IMR-90 (cell line): ENCODE data around the gene AKAP13. TPM values are rescaled to one million over a fixed set of nuclear protein-coding genes. Genes with fewer than 3 reads are reported as not detected.

Source experiments
- ATAC-seq: fragments of 200-7000 bp; cut with Tn5 transposase; 2 replicates; pipeline ENCODE4 v1.9.1; 2020; ENCODE audit warnings: low read depth, mild to moderate bottlenecking, moderate library complexity
- BruUV-seq: library from RNA; stranded (reverse); fragments of 400-500 nt; replicated peaks from 2 replicates; lab custom pipeline; 2021; lab: Mats Ljungman, UMichigan
- CTCF ChIA-PET: fragments of 300-600 bp; formaldehyde crosslinking; extraction: SDS; loops from one replicate; lab custom pipeline; 2021; ENCODE audit warnings: antibody characterized with exemption; lab: Yijun Ruan, JAX
- POLR2A ChIA-PET: fragments of 300-600 bp; sonication (Branson Sonifier 250); formaldehyde crosslinking; loops from one replicate; lab custom pipeline; 2022; ENCODE audit warnings: antibody characterized with exemption; ENCODE audit not compliant: unreplicated experiment; lab: Charles Lee
- DNase-seq: peaks from one replicate; pipeline ENCODE4 v3.0.0; 2013
- H2AFZ ChIP-seq: replicated peaks from 2 replicates; pipeline ENCODE3; 2013; ENCODE audit warnings: low read length, mild to moderate bottlenecking; ENCODE audit not compliant: poor library complexity
- H2AK5ac ChIP-seq: 2 replicates; pipeline ENCODE4 v1.6.1; 2013; ENCODE audit warnings: low read depth, low read length, inconsistent platforms
- H2AK9ac ChIP-seq: replicated peaks from 2 replicates; pipeline ENCODE3; 2013; ENCODE audit warnings: mild to moderate bottlenecking, low read depth, low read length, moderate library complexity; ENCODE audit not compliant: poor library complexity
- H2BK120ac ChIP-seq: 2 replicates; pipeline ENCODE4 v1.6.1; 2013; ENCODE audit warnings: low read depth, low read length, inconsistent platforms
- H2BK15ac ChIP-seq: 3 replicates; pipeline ENCODE4 v1.6.1; 2013; ENCODE audit warnings: low read depth, low read length, inconsistent platforms
- H2BK20ac ChIP-seq: 2 replicates; pipeline ENCODE4 v1.6.1; 2013; ENCODE audit warnings: low read depth, mild to moderate bottlenecking, inconsistent platforms, low read length, moderate library complexity
- H2BK5ac ChIP-seq: 2 replicates; pipeline ENCODE4 v1.6.1; 2013; ENCODE audit warnings: mild to moderate bottlenecking, low read depth, low read length, inconsistent platforms; ENCODE audit not compliant: poor library complexity, severe bottlenecking
- H3K14ac ChIP-seq: replicated peaks from 2 replicates; pipeline ENCODE4 v1.6.1; 2013; ENCODE audit warnings: low read depth, low read length, inconsistent platforms
- H3K18ac ChIP-seq: 2 replicates; pipeline ENCODE4 v1.6.1; 2013; ENCODE audit warnings: low read depth, low read length, control low read depth
- H3K23ac ChIP-seq: 2 replicates; pipeline ENCODE4 v1.6.1; 2013; ENCODE audit warnings: low read depth, low read length, inconsistent platforms
- H3K27ac ChIP-seq: 2 replicates; pipeline ENCODE4 v1.5.1; 2013; ENCODE audit warnings: mild to moderate bottlenecking, control low read depth, low read length; ENCODE audit not compliant: insufficient read depth
- H3K27me3 ChIP-seq: 2 replicates; pipeline ENCODE4 v1.6.1; 2013; ENCODE audit warnings: low read length; ENCODE audit not compliant: control insufficient read depth, insufficient read depth
- H3K36me3 ChIP-seq: 2 replicates; pipeline ENCODE4 v1.6.1; 2013; ENCODE audit warnings: low read length, mixed read lengths; ENCODE audit not compliant: control insufficient read depth, insufficient read depth
- H3K4ac ChIP-seq: 2 replicates; pipeline ENCODE4 v1.6.1; 2013; ENCODE audit warnings: low read depth, low read length, inconsistent platforms
- H3K4me1 ChIP-seq: 2 replicates; pipeline ENCODE4 v1.6.1; 2013; ENCODE audit warnings: low read length, mixed read lengths; ENCODE audit not compliant: control insufficient read depth, insufficient read depth
- H3K4me2 ChIP-seq: 2 replicates; pipeline ENCODE4 v1.6.1; 2013; ENCODE audit warnings: low read depth, mild to moderate bottlenecking, control low read depth, low read length, moderate library complexity
- H3K4me3 ChIP-seq: 2 replicates; pipeline ENCODE4 v1.5.1; 2013; ENCODE audit warnings: low read depth, mild to moderate bottlenecking, control low read depth, low read length, moderate library complexity; ENCODE audit not compliant: insufficient read depth
- H3K56ac ChIP-seq: 2 replicates; pipeline ENCODE4 v1.6.1; 2013; ENCODE audit warnings: low read length, inconsistent platforms; ENCODE audit not compliant: insufficient read depth; ENCODE audit errors: extremely low read depth
- H3K79me1 ChIP-seq, 2 experiments: 2 replicates each; pipeline ENCODE4 v1.6.1; 2013; ENCODE audit warnings: low read length in 2 of 2, inconsistent platforms in 1 of 2, low read depth in 1 of 2
- H3K9ac ChIP-seq: 2 replicates; pipeline ENCODE4 v1.6.1; 2013; ENCODE audit warnings: low read depth, low read length, control low read depth
- H3K9me1 ChIP-seq: 2 replicates; pipeline ENCODE4 v1.6.1; 2013; ENCODE audit warnings: low read length, inconsistent platforms; ENCODE audit not compliant: insufficient read depth
- H3K9me3 ChIP-seq: 2 replicates; pipeline ENCODE4 v1.6.1; 2013; ENCODE audit warnings: low read length; ENCODE audit not compliant: control insufficient read depth, insufficient read depth
- H4K20me1 ChIP-seq: 2 replicates; pipeline ENCODE4 v1.6.1; 2013; ENCODE audit warnings: low read length, inconsistent platforms; ENCODE audit not compliant: insufficient read depth
- H4K5ac ChIP-seq: 2 replicates; pipeline ENCODE4 v1.6.1; 2013; ENCODE audit warnings: mild to moderate bottlenecking, low read depth, low read length, control low read depth
- H4K8ac ChIP-seq, 2 experiments: 2 replicates each; pipeline ENCODE4 v1.6.1; 2013; ENCODE audit warnings: low read depth in 2 of 2, low read length in 2 of 2, control low read depth in 1 of 2, inconsistent platforms in 1 of 2
- H4K91ac ChIP-seq: 2 replicates; pipeline ENCODE4 v1.6.1; 2013; ENCODE audit warnings: low read depth, low read length, inconsistent platforms; ENCODE audit not compliant: insufficient read depth
- MXI1 ChIP-seq: IDR thresholded peaks from 2 replicates; pipeline ENCODE4 v1.6.1; 2012; ENCODE audit warnings: low read depth, mild to moderate bottlenecking, low read length, moderate library complexity, borderline replicate concordance
- POLR2A ChIP-seq: IDR thresholded peaks from 2 replicates; pipeline ENCODE4 v1.6.1; 2012; ENCODE audit warnings: mild to moderate bottlenecking, low read depth, low read length
- WGBS, 2 experiments: methylation state at CpG; one replicate each; pipeline versions ENCODE4 v1.1.5 to v1.1.7; 2013; ENCODE audit warnings: missing lambda C conversion rate in 2 of 2; ENCODE audit not compliant: insufficient read length in 1 of 2; ENCODE audit errors: extremely low coverage in 2 of 2; 5-methylcytosine and 5-hydroxymethylcytosine counted together
- dilution Hi-C: fragments of 300-500 bp; cut with HindIII; formaldehyde crosslinking; loops from one replicate; pipeline ENCODE4 v1.14.3; 2018; ENCODE audit warnings: low sequenced_read_pairs; ENCODE audit not compliant: unreplicated experiment
- in situ Hi-C: fragments of 300-500 bp; cut with MboI; formaldehyde crosslinking; loops from 3 replicates; pipeline ENCODE4 v1.14.3; 2019; ENCODE audit warnings: low sequenced_read_pairs, inconsistent platforms, mixed read lengths
- intact Hi-C: fragments of 100-400 bp; cut with micrococcal nuclease; formaldehyde crosslinking; loops from 2 replicates; pipeline ENCODE4 v1.10.0; 2022
- polyA plus RNA-seq, 3 experiments: library from polyadenylated mRNA; depleted of rRNA; stranded (reverse); fragments of >200 nt; gene quantifications; 2 replicates each; pipeline ENCODE4 v1.2.3, GENCODE V29; 2012; ENCODE audit warnings: low replicate concordance in 1 of 3
- total RNA-seq: library from RNA; depleted of rRNA; stranded (reverse); fragments of >200 nt; gene quantifications from 2 replicates; pipeline ENCODE4 v1.2.3, GENCODE V29; 2012

Gene AKAP13
- total and polyA plus RNA-seq, 2 of the 4 experiments (the other 2 are of a cell fraction) = 10.4 to 46.4 TPM

DNA sequence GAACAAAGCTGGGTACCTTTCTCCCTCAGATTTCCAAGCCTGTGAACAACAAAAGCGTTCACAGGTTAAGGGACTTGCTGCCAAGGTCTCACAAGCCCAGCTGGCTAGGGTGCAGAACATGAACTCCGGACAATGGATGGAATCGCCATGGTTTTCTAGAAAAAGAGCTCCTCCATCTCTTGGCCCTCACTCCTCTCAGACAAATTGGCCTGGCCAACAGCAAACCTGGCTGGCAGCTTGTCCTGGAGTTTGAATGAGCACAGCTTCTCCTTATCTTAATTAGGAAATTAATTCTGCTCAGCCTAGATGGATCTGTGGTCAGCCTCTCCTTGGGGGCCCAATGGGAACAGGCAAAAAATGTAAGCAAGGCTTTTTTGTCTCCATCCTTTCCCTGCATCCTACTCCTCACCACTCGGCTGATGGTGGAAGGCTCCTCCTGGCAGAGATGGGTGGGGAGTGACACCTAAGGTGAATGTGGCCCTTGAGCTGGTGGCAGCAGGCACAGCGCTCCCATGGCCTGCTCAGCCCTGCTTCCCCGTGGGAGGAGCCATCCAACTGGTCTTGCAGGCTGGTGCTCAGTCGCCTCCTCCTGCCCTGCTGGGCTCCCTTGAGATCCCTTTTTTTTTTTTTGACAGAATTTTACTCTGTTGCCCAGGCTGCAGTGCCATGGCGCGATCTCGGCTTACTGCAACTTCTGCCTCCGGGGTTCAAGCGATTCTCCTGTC is 408.5 kb downstream of the AKAP13 start:
- TF ChIP-seq MXI1 (no peak), POLR2A (no peak)
- DNase-seq (no peak), ATAC-seq (no peak)
- no peak overlapping the region for H2BK15ac ChIP-seq
- H3K9me3 ChIP-seq = no peaks in the 10 kb centered on the region
- no peak overlapping the region for H3K4me2 ChIP-seq
- H4K5ac ChIP-seq = no peak overlapping the region
- no peaks in the 10 kb centered on the region for H3K36me3 ChIP-seq
- ChIA-PET POLR2A (no interaction called here), CTCF (interaction anchor here (1.1 kb wide), 1 partner anchor 21 kb away, joined by 3 read pairs; no protein-coding TSS in a partner anchor)
- H3K9ac ChIP-seq = no peak overlapping the region
- H3K18ac ChIP-seq = no peak overlapping the region
- H3K9me1 ChIP-seq = peaks cover 26% of the 10 kb centered on the region
- H3K23ac ChIP-seq = no peak overlapping the region
- H2BK5ac ChIP-seq = no peak overlapping the region
- H4K91ac ChIP-seq = no peak overlapping the region
- H3K4me1 ChIP-seq = peaks cover 25% of the 10 kb centered on the region
- H3K27ac ChIP-seq = no peak overlapping the region
- H2AK9ac ChIP-seq = no peak overlapping the region
- H4K8ac ChIP-seq = no peak overlapping the region
- no peak overlapping the region for H3K4me3 ChIP-seq
- dilution Hi-C loops (no loop called here), in situ Hi-C loops (no loop called here), intact Hi-C loops (no loop called here)
- H3K4ac ChIP-seq = no peak overlapping the region
- H3K14ac ChIP-seq = no peak overlapping the region
- H3K79me1 ChIP-seq = peaks cover 37 to 70% of the 10 kb centered on the region in 2 experiments; a peak in 3 of 4 replicates
- H3K27me3 ChIP-seq = no peaks in the 10 kb centered on the region
- H4K20me1 ChIP-seq = peaks cover 30% of the 10 kb centered on the region
- no peak overlapping the region for H2AK5ac ChIP-seq
- H3K56ac ChIP-seq = no peak overlapping the region
- 87% methylated on average over 9 of the region's 12 CpGs; no CpG with 5 or more reads in 1 of the 2 experiments for WGBS, 2 experiments
- H2AFZ ChIP-seq = no peak overlapping the region
- BruUV-seq = no TSS peak
- H2BK20ac ChIP-seq = no peak overlapping the region
- no peak overlapping the region for H2BK120ac ChIP-seq
